ENCODE data around the gene ITPR2.

DNA sequence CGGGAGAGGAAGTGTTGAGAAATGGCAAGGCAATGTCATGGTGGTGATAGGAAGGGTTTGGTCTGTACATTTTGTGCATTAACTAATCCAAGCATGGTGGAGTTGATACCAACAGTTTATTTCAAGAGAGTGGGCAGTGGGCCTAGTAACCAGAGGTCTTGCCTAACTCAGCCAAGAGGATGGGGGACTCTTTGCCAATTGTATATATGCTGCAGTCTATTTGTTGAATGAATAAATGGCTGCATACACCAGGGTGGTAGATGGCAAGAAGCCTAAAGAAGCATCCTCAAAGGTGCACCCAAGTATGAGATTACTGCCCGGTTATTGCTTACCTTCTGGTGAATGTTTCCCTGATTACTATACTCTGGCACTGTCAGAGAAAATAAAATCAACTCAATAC is 295.9 kb downstream of the ITPR2 start:
- TF ChIP-seq, protein P1, sequence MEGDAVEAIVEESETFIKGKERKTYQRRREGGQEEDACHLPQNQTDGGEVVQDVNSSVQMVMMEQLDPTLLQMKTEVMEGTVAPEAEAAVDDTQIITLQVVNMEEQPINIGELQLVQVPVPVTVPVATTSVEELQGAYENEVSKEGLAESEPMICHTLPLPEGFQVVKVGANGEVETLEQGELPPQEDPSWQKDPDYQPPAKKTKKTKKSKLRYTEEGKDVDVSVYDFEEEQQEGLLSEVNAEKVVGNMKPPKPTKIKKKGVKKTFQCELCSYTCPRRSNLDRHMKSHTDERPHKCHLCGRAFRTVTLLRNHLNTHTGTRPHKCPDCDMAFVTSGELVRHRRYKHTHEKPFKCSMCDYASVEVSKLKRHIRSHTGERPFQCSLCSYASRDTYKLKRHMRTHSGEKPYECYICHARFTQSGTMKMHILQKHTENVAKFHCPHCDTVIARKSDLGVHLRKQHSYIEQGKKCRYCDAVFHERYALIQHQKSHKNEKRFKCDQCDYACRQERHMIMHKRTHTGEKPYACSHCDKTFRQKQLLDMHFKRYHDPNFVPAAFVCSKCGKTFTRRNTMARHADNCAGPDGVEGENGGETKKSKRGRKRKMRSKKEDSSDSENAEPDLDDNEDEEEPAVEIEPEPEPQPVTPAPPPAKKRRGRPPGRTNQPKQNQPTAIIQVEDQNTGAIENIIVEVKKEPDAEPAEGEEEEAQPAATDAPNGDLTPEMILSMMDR (IDR thresholded peaks at IDR 0.05; ENCODE audit: insufficient read depth, low read length): no peak
- TF ChIP-seq POLR2AphosphoS5 (IDR thresholded peaks at IDR 0.05; ENCODE audit: low read depth): no peak
- no peak for TF ChIP-seq GABPA (IDR thresholded peaks at IDR 0.05; ENCODE audit: low read depth)
- TF ChIP-seq, protein P2, sequence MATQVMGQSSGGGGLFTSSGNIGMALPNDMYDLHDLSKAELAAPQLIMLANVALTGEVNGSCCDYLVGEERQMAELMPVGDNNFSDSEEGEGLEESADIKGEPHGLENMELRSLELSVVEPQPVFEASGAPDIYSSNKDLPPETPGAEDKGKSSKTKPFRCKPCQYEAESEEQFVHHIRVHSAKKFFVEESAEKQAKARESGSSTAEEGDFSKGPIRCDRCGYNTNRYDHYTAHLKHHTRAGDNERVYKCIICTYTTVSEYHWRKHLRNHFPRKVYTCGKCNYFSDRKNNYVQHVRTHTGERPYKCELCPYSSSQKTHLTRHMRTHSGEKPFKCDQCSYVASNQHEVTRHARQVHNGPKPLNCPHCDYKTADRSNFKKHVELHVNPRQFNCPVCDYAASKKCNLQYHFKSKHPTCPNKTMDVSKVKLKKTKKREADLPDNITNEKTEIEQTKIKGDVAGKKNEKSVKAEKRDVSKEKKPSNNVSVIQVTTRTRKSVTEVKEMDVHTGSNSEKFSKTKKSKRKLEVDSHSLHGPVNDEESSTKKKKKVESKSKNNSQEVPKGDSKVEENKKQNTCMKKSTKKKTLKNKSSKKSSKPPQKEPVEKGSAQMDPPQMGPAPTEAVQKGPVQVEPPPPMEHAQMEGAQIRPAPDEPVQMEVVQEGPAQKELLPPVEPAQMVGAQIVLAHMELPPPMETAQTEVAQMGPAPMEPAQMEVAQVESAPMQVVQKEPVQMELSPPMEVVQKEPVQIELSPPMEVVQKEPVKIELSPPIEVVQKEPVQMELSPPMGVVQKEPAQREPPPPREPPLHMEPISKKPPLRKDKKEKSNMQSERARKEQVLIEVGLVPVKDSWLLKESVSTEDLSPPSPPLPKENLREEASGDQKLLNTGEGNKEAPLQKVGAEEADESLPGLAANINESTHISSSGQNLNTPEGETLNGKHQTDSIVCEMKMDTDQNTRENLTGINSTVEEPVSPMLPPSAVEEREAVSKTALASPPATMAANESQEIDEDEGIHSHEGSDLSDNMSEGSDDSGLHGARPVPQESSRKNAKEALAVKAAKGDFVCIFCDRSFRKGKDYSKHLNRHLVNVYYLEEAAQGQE (IDR thresholded peaks at IDR 0.05; ENCODE audit: insufficient replicate concordance, low read depth): no peak
- no peak for TF ChIP-seq SPI1 (IDR thresholded peaks at IDR 0.05; ENCODE audit: borderline replicate concordance, low read depth)

Measured in HL-60 (cell line).